GM21619 (cell line): ENCODE measurements around the gene ARRB1.

Experiments
- ATAC-seq: cut with Tn5 transposase; IDR thresholded peaks from one replicate; pipeline ENCODE4 v1.9.1; 2021; ENCODE audit not compliant: unreplicated experiment

The ARRB1 gene

DNA sequence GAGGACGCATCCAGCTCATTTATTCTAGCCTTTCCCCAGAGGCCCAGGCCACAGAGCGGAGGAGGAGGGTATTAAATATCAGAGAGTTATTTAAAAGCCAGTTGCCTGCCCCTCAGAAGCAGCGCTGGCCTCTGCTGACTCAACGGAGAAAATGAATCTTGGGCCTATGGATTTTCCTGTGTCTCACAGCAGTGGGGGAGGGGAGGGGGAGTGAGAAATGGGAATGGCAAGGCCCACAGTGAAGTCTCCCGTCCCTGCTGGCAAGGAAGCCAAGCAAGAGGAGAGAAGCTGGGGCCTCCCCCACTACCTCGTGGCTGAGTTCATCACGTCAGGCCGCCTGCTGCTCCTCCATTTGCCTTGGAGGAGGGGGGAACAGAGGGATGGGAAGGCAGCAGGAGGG is 115.4 kb downstream of the ARRB1 start:
- no peak for ATAC-seq

DNA sequence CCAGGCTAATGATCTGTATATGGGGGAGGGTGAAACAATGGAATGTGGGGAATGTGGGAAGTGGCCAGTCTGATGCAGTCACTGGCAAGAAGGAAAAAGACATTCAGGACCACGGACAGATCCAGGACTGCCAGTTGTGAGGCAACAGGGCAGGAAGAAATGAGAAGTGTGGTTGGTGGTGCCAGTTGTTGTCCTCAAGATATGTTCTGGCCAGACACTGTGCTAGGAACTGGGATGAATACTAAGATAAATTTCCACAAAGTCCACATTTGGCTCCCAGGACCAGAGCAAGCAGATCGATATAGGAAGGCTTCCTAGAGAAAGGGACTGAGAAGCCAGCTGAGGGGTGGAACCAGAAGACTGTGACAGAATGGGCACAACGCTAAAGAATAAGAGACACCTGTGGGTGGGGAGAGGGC is 117.7 kb downstream of the ARRB1 start:
- no peak for ATAC-seq

DNA sequence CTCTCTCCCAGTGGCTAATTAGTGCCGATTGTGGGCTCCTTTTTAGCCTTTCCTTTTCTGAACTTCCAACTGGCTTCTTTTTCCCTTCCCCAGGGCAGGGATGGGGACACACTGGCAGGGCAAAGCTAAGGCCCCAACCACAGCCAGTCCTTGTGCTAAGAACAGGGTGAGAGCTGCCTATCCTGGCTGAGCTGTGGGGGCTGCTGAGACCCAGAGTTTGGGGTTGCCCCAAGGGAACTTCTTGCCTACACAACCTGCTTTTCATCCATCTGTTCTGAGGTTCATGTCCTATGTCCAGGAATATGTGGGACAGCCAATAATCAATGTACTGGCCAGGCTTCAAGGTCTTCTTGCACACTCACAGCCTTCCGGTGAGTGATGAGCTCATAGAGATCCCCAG is 120.8 kb downstream of the ARRB1 start:
- ATAC-seq, result no peak

DNA sequence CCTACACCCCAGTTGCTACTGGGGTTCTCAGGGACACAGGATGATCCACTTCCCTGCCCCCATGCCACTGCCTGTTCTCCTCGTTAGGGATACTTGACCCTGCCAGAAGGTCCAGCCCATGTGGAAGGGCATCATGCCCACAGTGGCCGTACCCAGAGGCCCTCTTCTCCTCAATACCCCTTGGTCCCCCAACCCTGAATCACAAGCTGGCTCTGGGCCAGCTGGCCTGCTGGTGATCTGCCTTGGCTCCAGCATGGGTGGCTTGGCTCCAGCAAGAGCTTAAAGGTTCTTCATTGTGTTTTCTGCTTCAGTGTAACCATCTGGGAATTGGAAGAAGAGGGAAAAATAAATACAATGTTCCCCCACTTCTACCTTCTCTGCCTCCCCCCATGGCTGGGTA is 122.0 kb downstream of the ARRB1 start:
- ATAC-seq, result no peak

- no peak for ATAC-seq
Measured at GRCh38 chr11:75225794-75226193, 125.7 kb downstream of the ARRB1 start.

GRCh38 chr11:75223954-75224643 is 127.4 kb downstream of the ARRB1 start:
- no peak for ATAC-seq

DNA sequence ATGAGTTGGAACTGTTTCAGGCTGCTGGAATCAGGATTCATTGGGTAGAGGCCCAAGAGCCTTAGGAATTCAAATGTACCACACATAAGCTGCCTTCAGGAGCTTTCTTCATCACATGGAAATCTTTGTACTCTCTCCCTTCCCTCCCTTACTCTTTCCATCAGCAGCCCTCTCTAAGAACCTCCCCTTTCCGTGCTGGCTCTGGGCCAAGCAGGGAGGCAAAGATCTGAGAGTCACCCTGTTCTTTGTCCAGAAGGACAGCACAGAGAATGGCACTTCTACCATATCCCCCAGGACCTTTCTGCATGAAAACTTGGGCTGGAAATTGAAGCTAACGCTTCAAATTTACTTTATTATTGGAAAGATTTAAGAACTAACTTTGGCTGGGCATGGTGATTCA is 131.6 kb downstream of the ARRB1 start:
- ATAC-seq, result no peak

DNA sequence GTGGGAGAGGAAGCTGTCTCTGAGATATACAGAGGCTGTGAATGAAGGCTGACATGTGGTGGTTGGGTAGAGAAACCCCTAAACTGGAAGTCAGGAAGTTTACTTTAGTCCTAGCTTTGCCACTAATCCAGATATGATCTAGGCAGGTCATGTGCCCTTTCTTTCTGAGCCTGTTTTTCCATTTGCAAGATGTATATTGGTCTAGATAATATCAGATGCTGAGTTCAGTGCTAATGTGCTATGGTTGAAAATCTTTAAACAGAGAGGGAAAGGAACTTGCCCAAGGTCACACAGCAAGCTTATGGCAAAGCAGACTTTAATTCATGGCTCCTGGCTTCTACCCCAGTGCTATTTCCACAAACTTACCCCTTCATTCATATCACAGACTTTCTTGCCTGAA is 136.6 kb downstream of the ARRB1 start:
- ATAC-seq, result no peak

- ATAC-seq, result no peak
Measured at GRCh38 chr11:75214411-75214821, 137.0 kb downstream of the ARRB1 start.
